ENCODE measurements around the gene LPCAT4.
"Not testable (repeated sequence)": the region's sequence is repeated elsewhere in the genome, so short reads cannot be mapped to it uniquely, and the experiment has no call there.

LPCAT4 gene

GRCh38 chr15:34367101-34368081 lies at the start of gene LPCAT4:
Gene LPCAT4, minus strand, starts transcription at chr15:34367196. Its CDS starts 96 bp downstream, at chr15:34367100.
- peak; percentile 93 for TF ChIP-seq CTCF (IDR thresholded peaks at IDR 0.05; ENCODE audit: low read depth, low read length, missing control alignments)
- Histone ChIP-seq H3K27ac (peak within 1 kb of the TSS; percentile 77), H3K4me3 (ENCODE audit: low read depth, low read length) (peak within 1 kb of the TSS; percentile 94), H3K27me3 (replicated peaks) (no peaks in the 10 kb centered on the region), H3K36me3 (replicated peaks) (peaks cover 11% of the 10 kb centered on the region)
- DNase-seq, result peak; percentile 73
- in situ Hi-C loops (cut with HindIII; ENCODE audit: low pct_ligation_motif_present, low sequenced_read_pairs), result no loop called here

- in situ Hi-C loops (cut with HindIII; ENCODE audit: low pct_ligation_motif_present, low sequenced_read_pairs); H3K27ac ChIP-seq; H3K4me3 ChIP-seq (ENCODE audit: low read depth, low read length); H3K36me3 ChIP-seq (replicated peaks); H3K27me3 ChIP-seq (replicated peaks); DNase-seq: not testable (repeated sequence)
Observed at GRCh38 chr15:34409511-34409910, 42.5 kb upstream of the LPCAT4 start.

- H3K4me3 ChIP-seq (ENCODE audit: low read depth, low read length); in situ Hi-C loops (cut with HindIII; ENCODE audit: low pct_ligation_motif_present, low sequenced_read_pairs); H3K36me3 ChIP-seq (replicated peaks); DNase-seq; H3K27me3 ChIP-seq (replicated peaks); H3K27ac ChIP-seq: not testable (repeated sequence)
Observed at GRCh38 chr15:34408973-34409372, 42.0 kb upstream of the LPCAT4 start.

- H3K4me3 ChIP-seq (ENCODE audit: low read depth, low read length); in situ Hi-C loops (cut with HindIII; ENCODE audit: low pct_ligation_motif_present, low sequenced_read_pairs); H3K27me3 ChIP-seq (replicated peaks); H3K27ac ChIP-seq; DNase-seq; H3K36me3 ChIP-seq (replicated peaks): not testable (repeated sequence)
Observed at GRCh38 chr15:34403899-34404298, 36.9 kb upstream of the LPCAT4 start.

- DNase-seq; H3K36me3 ChIP-seq (replicated peaks); H3K27me3 ChIP-seq (replicated peaks); H3K27ac ChIP-seq; H3K4me3 ChIP-seq (ENCODE audit: low read depth, low read length); in situ Hi-C loops (cut with HindIII; ENCODE audit: low pct_ligation_motif_present, low sequenced_read_pairs): not testable (repeated sequence)
Observed at GRCh38 chr15:34403160-34403598, 36.2 kb upstream of the LPCAT4 start.

- DNase-seq; H3K4me3 ChIP-seq (ENCODE audit: low read depth, low read length); in situ Hi-C loops (cut with HindIII; ENCODE audit: low pct_ligation_motif_present, low sequenced_read_pairs); H3K27ac ChIP-seq; H3K27me3 ChIP-seq (replicated peaks); H3K36me3 ChIP-seq (replicated peaks): not testable (repeated sequence)
Observed at GRCh38 chr15:34397637-34398259, 30.8 kb upstream of the LPCAT4 start.

- H3K4me3 ChIP-seq (ENCODE audit: low read depth, low read length); DNase-seq; H3K27me3 ChIP-seq (replicated peaks); H3K27ac ChIP-seq; in situ Hi-C loops (cut with HindIII; ENCODE audit: low pct_ligation_motif_present, low sequenced_read_pairs); H3K36me3 ChIP-seq (replicated peaks): not testable (repeated sequence)
Observed at GRCh38 chr15:34392981-34393380, 26.0 kb upstream of the LPCAT4 start.

- DNase-seq; H3K36me3 ChIP-seq (replicated peaks); in situ Hi-C loops (cut with HindIII; ENCODE audit: low pct_ligation_motif_present, low sequenced_read_pairs); H3K4me3 ChIP-seq (ENCODE audit: low read depth, low read length); H3K27ac ChIP-seq; H3K27me3 ChIP-seq (replicated peaks): not testable (repeated sequence)
Observed at GRCh38 chr15:34389594-34390086, 22.6 kb upstream of the LPCAT4 start.

GRCh38 chr15:34381829-34382521 lies 15.0 kb upstream of the LPCAT4 start:
- DNase-seq; in situ Hi-C loops (cut with HindIII; ENCODE audit: low pct_ligation_motif_present, low sequenced_read_pairs); H3K27me3 ChIP-seq (replicated peaks); H3K36me3 ChIP-seq (replicated peaks); H3K4me3 ChIP-seq (ENCODE audit: low read depth, low read length); H3K27ac ChIP-seq: not testable (repeated sequence)

GRCh38 chr15:34380491-34380890 lies 13.5 kb upstream of the LPCAT4 start:
- in situ Hi-C loops (cut with HindIII; ENCODE audit: low pct_ligation_motif_present, low sequenced_read_pairs), result not testable (repeated sequence)

More at GRCh38 chr15:34380491-34380890, 13.5 kb upstream of the LPCAT4 start:
- not testable (repeated sequence) for H3K4me3 ChIP-seq (ENCODE audit: low read depth, low read length); H3K36me3 ChIP-seq (replicated peaks); H3K27me3 ChIP-seq (replicated peaks); H3K27ac ChIP-seq; DNase-seq
